Activated CD4-positive, alpha-beta T cell treated with anti-CD3 and anti-CD28 coated beads, Interleukin-2, amount 10 ng/mL, durations not matched to agents 7 days and 5 days (primary cell): ENCODE results near the gene ALDH1A2. TPM values are rescaled to one million over a fixed set of nuclear protein-coding genes. Genes with fewer than 3 reads are reported as not detected.

ENCODE experiments used
- CTCF ChIA-PET: fragments of 350-600 bp; sonication (Branson Sonifier 250); formaldehyde crosslinking; loops from one replicate; lab custom pipeline; 2021; ENCODE audit warnings: antibody characterized with exemption; lab: Charles Lee
- POLR2A ChIA-PET: fragments of 350-600 bp; sonication (Branson Sonifier 250); formaldehyde crosslinking; loops from one replicate; lab custom pipeline; 2021; ENCODE audit warnings: antibody characterized with exemption; lab: Charles Lee
- DNase-seq: peaks from one replicate; pipeline ENCODE4 v3.0.0-alpha.2; 2020
- H3K27ac Mint-ChIP-seq: one replicate; pipeline ENCODE4 v1.8.0; 2021; ENCODE audit warnings: mild to moderate bottlenecking, moderate library complexity, mixed read lengths
- H3K27me3 Mint-ChIP-seq: one replicate; pipeline ENCODE4 v1.8.0; 2021; ENCODE audit warnings: mixed read lengths
- H3K36me3 Mint-ChIP-seq: one replicate; pipeline ENCODE4 v1.8.0; 2021; ENCODE audit warnings: low read depth, mixed read lengths
- H3K4me1 Mint-ChIP-seq: one replicate; pipeline ENCODE4 v1.8.0; 2021; ENCODE audit warnings: mixed read lengths
- H3K4me3 Mint-ChIP-seq: one replicate; pipeline ENCODE4 v1.8.0; 2021; ENCODE audit warnings: mild to moderate bottlenecking, moderate library complexity, mixed read lengths
- H3K9me3 Mint-ChIP-seq: one replicate; pipeline ENCODE4 v1.8.0; 2021; ENCODE audit warnings: mixed read lengths
- total RNA-seq, 2 experiments: library from RNA; stranded (reverse); gene quantifications; one replicate each; pipeline ENCODE4 v1.2.3, GENCODE V29; 2021

The ALDH1A2 gene
- total RNA-seq, 2 experiments from 2014 or later, result not detected

DNA sequence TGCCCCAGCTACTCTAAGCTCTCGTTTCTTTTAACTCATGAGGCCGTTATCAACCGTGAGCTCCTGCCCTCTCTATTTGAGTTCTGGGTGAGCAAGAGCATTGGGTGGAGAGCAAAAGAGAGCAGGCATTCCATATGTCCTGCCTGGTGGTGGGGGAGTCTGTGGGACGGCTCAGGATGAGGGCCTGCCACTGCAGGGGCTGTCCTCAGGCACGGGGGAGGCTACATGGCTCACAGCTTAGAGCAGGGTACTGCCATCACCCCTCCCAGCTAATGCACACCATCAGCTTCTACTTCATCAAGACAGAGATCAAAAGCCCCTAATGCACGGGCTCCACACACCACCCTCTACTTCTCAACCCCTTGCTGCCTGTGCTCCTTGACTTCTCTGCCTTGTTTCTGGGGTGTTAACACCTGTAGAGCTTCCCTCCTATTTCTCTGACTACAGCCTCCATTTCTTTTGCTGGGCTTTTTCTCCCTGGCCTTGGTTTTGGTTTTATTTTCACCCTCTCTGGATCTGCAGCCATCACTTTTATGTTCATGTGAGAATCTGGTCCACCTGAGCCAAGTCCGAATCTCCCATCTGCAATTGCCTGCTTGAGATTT lies 114.1 kb downstream of the ALDH1A2 start:
- no peaks in the 10 kb centered on the region for H3K36me3 Mint-ChIP-seq
- no peaks in the 10 kb centered on the region for H3K9me3 Mint-ChIP-seq
- POLR2A ChIA-PET, result no interaction called here
- H3K27me3 Mint-ChIP-seq, result peaks cover 7% of the 10 kb centered on the region
- H3K27ac Mint-ChIP-seq, result no peak overlapping the region
- no peaks in the 10 kb centered on the region for H3K4me1 Mint-ChIP-seq
- CTCF ChIA-PET, result no interaction called here
- no peak for DNase-seq
- H3K4me3 Mint-ChIP-seq, result no peak overlapping the region

DNA sequence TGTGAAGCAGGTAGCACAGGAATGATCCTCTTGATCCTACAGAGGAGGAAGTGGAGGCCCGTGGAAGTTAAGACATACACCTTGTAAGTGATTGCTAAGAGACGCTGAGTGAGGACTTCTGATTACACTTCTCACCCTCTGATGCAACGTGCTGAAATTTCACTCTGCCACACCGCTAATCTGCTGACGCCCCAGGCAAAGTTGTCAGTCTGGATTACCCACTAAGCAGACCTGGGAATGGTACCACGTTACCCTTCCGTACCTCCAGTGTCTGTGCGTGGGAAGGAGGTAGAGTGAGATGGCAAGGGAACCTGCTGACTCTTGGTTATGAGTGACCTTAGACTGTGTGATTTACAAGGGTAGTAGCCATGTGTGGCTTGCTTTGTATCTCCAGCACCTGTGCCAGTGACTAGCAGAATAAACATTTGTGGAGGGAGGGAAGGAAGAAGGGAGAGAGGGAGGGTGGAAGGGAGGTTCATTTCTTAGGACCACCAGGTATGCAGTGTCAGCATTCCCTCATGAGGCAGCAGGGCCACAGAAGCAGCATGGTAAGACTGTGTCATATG lies 115.0 kb downstream of the ALDH1A2 start:
- H3K27ac Mint-ChIP-seq, result no peak overlapping the region
- POLR2A ChIA-PET, result no interaction called here

DNA sequence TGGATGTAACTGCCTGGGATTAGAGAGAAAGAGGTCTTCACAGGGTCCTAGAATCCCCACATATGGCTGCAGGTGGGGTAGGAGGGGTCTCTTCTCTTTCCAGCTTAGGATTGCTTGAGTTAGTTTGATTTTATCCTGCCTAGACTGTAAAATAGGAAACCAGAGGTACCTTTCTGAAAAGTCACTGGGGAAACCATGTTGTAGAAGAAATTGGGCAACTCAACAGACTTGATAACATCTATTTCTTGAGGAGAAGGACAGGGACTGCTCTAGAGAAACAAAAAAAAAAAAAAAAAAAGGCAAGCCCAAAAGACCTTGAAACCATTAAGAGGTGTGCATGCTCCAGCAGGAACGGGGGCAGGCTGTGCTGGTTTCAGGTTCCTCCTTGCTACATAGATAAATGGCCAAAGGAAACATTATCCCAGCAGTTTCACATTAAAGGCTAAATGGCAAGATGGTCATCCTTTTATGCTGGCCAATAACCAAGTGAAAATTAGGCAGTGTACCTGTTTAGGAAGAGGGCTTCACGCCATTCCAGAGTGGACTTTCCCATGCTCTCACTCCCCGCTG lies 116.1 kb downstream of the ALDH1A2 start:
- no peaks in the 10 kb centered on the region for H3K4me1 Mint-ChIP-seq
- peaks cover 10% of the 10 kb centered on the region for H3K27me3 Mint-ChIP-seq
- no peak overlapping the region for H3K4me3 Mint-ChIP-seq
- ChIA-PET CTCF (no interaction called here), POLR2A (no interaction called here)
- H3K36me3 Mint-ChIP-seq, result no peaks in the 10 kb centered on the region
- no peak overlapping the region for H3K27ac Mint-ChIP-seq
- no peak for DNase-seq
- H3K9me3 Mint-ChIP-seq, result no peaks in the 10 kb centered on the region

More for the DNA sequence above, 115.0 kb downstream of the ALDH1A2 start:
- H3K4me3 Mint-ChIP-seq, result no peak overlapping the region
- no peaks in the 10 kb centered on the region for H3K9me3 Mint-ChIP-seq
- CTCF ChIA-PET, result no interaction called here
- no peak for DNase-seq
- H3K4me1 Mint-ChIP-seq, result no peaks in the 10 kb centered on the region
- no peaks in the 10 kb centered on the region for H3K36me3 Mint-ChIP-seq
- H3K27me3 Mint-ChIP-seq, result peaks cover 9% of the 10 kb centered on the region

DNA sequence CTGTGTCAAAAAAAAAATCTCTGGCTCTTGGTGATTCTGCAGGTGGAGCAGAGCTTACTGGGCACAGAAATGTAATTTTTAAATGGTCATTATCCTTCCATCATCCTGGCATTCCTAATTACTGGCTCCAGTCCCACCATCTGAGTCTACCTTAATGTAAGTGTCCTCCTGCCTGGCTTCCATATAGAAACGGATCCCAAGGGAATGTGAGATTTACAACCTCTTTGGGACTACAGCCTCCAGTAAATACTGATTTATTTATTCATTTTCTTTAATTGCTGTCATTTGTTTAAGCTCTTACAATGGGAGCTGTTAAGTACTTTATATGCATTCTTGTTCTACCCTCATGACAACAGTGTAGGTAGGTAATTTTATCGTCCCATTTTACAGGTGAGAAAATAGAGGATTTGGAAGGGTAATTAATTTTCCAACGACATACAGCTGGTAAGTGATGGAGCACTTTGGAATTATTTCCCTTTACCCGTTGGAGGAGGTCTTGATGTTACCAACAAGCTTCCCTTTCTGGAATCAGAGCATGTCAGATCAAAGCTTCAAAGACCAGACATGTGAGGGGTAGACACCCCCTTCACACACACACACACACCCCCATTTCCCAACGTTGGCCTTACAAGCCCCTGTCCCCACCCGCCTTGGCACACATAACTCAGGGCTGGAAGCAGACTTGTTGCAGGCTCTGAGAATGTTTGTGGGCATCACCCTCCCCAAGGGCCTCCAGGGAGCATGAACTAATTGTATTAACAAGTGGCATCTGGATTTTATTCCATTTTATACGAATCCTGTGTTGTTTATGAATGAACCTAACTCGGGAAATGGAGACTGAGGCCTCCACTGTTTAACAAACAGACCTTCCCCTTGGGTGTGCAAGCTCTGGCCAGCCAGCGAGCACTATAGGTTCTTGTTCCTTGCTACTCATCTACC lies 116.9 kb downstream of the ALDH1A2 start:
- no peak for DNase-seq
- H3K27me3 Mint-ChIP-seq, result peaks cover 9% of the 10 kb centered on the region
- no peaks in the 10 kb centered on the region for H3K4me1 Mint-ChIP-seq
- POLR2A ChIA-PET, result no interaction called here
- H3K9me3 Mint-ChIP-seq, result no peaks in the 10 kb centered on the region
- H3K36me3 Mint-ChIP-seq, result no peaks in the 10 kb centered on the region
- CTCF ChIA-PET, result interaction anchor here (0.6 to 0.7 kb wide), 2 partner anchors 9 to 21 kb away, joined by 3 read pairs; no protein-coding TSS in a partner anchor
- H3K27ac Mint-ChIP-seq, result no peak overlapping the region
- no peak overlapping the region for H3K4me3 Mint-ChIP-seq

DNA sequence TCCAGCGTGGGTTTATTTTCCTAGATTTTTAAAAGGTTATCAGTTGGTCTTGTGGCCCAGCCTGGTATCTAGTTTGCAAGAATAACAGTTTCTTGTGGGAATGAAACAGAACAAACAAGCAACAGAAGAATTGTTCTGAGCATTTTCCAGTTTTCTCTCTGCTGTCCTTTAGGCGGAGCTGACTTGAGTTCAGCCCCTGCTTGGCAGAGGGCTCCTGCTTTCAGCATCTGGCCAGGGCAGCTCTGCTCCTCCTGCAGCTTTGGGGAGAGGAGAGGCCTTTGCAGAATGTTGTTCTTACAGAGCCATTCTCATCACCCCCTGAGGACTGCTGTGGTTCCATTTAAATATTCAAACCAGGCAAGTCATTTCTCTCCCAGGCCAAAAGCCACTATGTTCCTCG lies 117.7 kb downstream of the ALDH1A2 start:
- POLR2A ChIA-PET, result no interaction called here
- H3K4me3 Mint-ChIP-seq, result no peak overlapping the region
- no peak overlapping the region for H3K27ac Mint-ChIP-seq
- no peaks in the 10 kb centered on the region for H3K4me1 Mint-ChIP-seq
- no peaks in the 10 kb centered on the region for H3K36me3 Mint-ChIP-seq
- DNase-seq, result no peak
- peaks cover 9% of the 10 kb centered on the region for H3K27me3 Mint-ChIP-seq
- no peaks in the 10 kb centered on the region for H3K9me3 Mint-ChIP-seq
- CTCF ChIA-PET, result no interaction called here

DNA sequence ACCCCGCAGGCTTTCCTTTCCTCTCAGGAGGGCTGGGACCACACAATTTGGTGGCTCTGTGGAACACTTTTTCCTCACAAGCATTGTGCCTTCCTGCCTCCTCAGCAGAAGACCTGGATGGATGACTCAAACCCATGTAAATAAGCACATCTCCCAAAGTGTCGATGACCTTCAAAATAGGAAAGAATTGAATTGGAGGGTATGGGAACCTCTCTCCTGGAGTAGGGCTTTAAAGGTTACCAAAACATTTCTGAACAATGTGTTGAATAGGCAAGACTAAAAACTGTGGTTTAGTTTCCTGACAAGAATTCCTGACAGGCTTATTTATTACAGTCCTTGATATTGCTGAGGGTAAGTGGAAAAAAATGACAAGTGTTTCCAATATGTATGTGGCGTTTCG lies 118.2 kb downstream of the ALDH1A2 start:
- no peaks in the 10 kb centered on the region for H3K36me3 Mint-ChIP-seq
- no peaks in the 10 kb centered on the region for H3K4me1 Mint-ChIP-seq
- POLR2A ChIA-PET, result no interaction called here
- H3K27me3 Mint-ChIP-seq, result peaks cover 9% of the 10 kb centered on the region
- DNase-seq, result no peak
- no peak overlapping the region for H3K27ac Mint-ChIP-seq
- no peaks in the 10 kb centered on the region for H3K9me3 Mint-ChIP-seq
- H3K4me3 Mint-ChIP-seq, result no peak overlapping the region
- CTCF ChIA-PET, result no interaction called here

DNA sequence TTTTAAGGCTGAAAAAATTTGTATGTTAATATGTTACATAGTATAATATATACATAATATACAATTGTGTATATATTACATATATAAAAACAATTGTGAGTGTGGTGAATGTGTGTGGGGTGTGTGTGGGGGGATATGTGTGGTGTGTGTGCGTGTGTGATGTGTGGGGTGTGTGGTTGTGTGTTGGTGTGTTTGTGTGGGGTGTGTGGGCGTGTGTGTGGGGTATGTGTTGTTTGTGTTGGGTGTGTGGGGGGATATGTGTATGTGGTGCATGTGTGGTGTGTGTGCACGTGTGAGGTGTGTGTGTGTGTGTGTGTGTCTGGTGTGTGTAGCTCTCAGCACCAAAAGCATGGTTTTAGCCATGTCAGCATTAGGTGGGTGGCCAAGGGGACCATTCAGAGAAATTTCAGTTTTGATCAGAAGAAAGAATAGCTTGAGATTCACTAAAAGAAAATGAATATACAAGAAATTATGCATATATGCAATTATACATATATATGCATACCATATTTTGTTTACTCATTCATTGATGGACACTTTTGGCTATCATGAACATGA lies 118.9 kb downstream of the ALDH1A2 start:
- Mint-ChIP-seq H3K27ac (no peak overlapping the region), H3K4me3 (no peak overlapping the region), H3K36me3 (no peaks in the 10 kb centered on the region), H3K4me1 (no peaks in the 10 kb centered on the region), H3K27me3 (peaks cover 6% of the 10 kb centered on the region), H3K9me3 (no peaks in the 10 kb centered on the region)
- CTCF ChIA-PET, result no interaction called here
- no peak for DNase-seq
- POLR2A ChIA-PET, result no interaction called here

DNA sequence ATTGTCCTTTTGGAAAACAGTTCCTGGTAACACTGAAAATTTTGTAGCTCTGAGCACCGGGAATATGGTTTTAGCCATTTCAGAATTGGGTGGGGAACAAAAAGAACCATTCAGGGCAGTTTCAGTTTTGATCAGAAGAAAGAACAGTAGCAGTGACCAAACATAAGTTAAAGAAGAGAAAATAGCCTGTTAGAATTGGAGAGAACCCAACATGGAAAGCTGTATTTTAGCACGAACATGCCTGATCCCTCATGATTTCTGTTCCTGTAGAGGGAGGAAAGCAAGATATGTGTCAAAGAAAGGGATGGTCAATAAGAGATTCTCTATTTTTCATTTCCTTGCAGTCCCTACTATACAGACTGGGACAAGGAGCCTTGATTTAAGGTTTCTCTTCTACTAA lies 119.9 kb downstream of the ALDH1A2 start:
- no peaks in the 10 kb centered on the region for H3K4me1 Mint-ChIP-seq
- peaks cover 7% of the 10 kb centered on the region for H3K27me3 Mint-ChIP-seq
- no peaks in the 10 kb centered on the region for H3K36me3 Mint-ChIP-seq
- no peak for DNase-seq
- no peak overlapping the region for H3K4me3 Mint-ChIP-seq
- no peaks in the 10 kb centered on the region for H3K9me3 Mint-ChIP-seq
- no peak overlapping the region for H3K27ac Mint-ChIP-seq
- ChIA-PET CTCF (no interaction called here), POLR2A (no interaction called here)

DNA sequence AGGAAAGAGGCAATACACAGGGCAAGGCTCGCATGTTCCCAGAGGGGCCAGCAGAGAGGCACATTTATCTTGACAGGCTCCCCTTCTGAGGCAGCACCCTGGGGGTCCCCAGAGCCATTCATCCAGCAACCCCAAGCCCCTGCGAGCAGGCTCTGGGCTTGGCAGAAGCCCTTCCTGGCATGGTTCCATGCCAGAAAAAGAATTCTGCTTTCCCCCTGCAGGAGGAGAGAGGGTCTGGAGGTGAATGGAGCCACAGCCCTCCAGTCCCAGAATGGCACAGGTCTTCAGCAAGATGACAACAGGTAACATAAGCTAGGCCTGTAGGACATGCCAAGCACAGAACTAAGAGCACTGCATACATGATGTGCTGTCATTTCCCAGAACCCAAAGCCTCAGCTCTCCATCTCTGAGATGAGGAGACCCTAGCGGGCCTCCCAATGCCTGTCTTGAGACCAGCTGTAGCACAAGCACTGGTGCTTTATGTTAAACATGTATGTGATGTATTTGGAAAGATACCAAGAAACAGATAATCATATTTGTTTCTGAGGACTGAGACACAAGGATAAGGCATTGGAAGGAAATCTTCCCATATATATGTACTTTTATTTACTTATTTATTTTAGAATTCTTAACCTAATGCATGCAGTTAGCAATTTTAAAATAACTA lies 121.6 kb downstream of the ALDH1A2 start:
- Mint-ChIP-seq H3K36me3 (no peaks in the 10 kb centered on the region), H3K27me3 (peaks cover 14% of the 10 kb centered on the region), H3K4me1 (no peaks in the 10 kb centered on the region), H3K9me3 (no peaks in the 10 kb centered on the region), H3K4me3 (no peak overlapping the region), H3K27ac (no peak overlapping the region)
- DNase-seq, result no peak
- POLR2A ChIA-PET, result no interaction called here
- CTCF ChIA-PET, result interaction anchor here (1.0 to 1.4 kb wide), 2 partner anchors 10 to 14 kb away, joined by 3 read pairs; no protein-coding TSS in a partner anchor

DNA sequence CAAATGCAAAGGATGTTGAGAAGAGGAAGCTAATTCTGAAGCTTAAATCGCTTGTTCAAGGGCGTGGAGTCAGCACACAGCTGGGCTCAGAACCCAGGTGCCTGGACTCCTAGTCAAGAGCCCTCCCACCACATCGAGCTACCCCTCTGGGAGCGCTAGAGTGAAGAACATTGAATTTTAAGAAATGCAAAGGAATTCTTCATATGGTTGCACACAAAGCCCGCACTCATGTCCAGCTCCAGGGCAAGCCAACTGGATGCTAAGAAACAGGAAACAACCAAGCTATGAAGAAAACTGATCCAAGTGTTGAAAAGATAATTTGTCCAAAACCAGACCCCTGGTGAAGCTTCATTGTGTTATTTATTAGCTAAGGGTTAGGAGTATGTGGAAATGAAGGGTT lies 122.3 kb downstream of the ALDH1A2 start:
- H3K9me3 Mint-ChIP-seq, result no peaks in the 10 kb centered on the region
- H3K4me1 Mint-ChIP-seq, result no peaks in the 10 kb centered on the region
- no peak overlapping the region for H3K4me3 Mint-ChIP-seq
- no peaks in the 10 kb centered on the region for H3K36me3 Mint-ChIP-seq
- ChIA-PET CTCF (interaction anchor here (0.6 to 1.4 kb wide), 4 partner anchors 11 to 50 kb away, joined by 3 to 5 read pairs (median 3); no protein-coding TSS in a partner anchor), POLR2A (no interaction called here)
- no peak overlapping the region for H3K27ac Mint-ChIP-seq
- H3K27me3 Mint-ChIP-seq, result peaks cover 21% of the 10 kb centered on the region
- no peak for DNase-seq

DNA sequence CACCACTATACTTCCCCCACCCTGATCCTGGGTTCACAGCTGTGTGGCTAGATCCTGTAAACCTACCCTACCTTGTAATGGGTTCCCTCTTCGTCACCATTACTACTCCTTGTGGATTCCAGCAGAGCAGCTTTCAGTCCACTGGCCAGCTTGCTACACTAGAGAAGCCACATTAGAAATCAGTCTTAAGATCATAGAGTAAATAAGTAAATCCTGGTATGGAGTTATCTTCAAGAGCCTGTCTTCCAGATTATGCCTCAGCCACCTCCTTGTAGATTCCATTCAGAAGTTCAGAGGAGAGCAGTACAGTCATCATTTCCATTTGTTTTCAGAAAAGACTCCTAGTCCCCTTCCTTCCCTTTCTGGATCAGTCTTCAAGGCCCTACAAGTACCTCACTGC lies 123.7 kb downstream of the ALDH1A2 start:
- ChIA-PET POLR2A (no interaction called here), CTCF (no interaction called here)
- Mint-ChIP-seq H3K36me3 (no peaks in the 10 kb centered on the region), H3K27ac (no peak overlapping the region), H3K9me3 (no peaks in the 10 kb centered on the region), H3K4me3 (no peak overlapping the region), H3K4me1 (no peaks in the 10 kb centered on the region), H3K27me3 (peaks cover 31% of the 10 kb centered on the region)
- no peak for DNase-seq

DNA sequence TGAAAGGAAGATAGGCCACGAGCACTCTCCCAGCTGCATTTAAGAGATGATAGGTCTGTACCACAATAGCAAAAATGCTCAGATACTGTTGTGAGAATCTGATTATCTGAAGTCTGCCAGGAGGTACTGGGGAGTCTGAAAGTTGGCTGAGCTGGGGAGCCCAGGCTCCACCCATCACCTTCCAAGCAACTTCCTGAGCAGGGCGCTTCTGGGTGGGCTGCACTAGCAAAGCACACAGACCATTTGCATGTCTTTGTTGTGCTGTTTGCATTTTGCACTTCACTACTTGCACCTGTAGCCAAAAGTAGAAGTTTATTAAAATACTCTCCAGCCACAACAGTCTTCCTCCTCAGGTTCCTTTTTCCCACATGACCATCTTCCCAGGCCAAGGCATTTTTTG lies 133.2 kb downstream of the ALDH1A2 start:
- H3K27me3 Mint-ChIP-seq, result peaks cover 29% of the 10 kb centered on the region
- H3K36me3 Mint-ChIP-seq, result no peaks in the 10 kb centered on the region
- DNase-seq, result no peak
- ChIA-PET CTCF (no interaction called here), POLR2A (no interaction called here)
- H3K4me3 Mint-ChIP-seq, result no peak overlapping the region
- no peak overlapping the region for H3K27ac Mint-ChIP-seq
- no peaks in the 10 kb centered on the region for H3K9me3 Mint-ChIP-seq
- H3K4me1 Mint-ChIP-seq, result no peaks in the 10 kb centered on the region
